Colonic mucosa (tissue), 4 donors: ENCODE data around the gene ITGB7. TPM values are rescaled to one million over a fixed set of nuclear protein-coding genes. Genes with fewer than 3 reads are reported as not detected.

Experiments used
- DNase-seq: peaks from one replicate; pipeline ENCODE4 v3.0.0-alpha.2; 2020
- H3K27ac ChIP-seq: fragments of 200-600 bp; one replicate; pipeline ENCODE4 v1.8.0; 2021
- H3K27me3 ChIP-seq: fragments of 200-600 bp; one replicate; pipeline ENCODE4 v1.8.0; 2021
- H3K36me3 ChIP-seq: fragments of 200-600 bp; one replicate; pipeline ENCODE4 v1.8.0; 2021
- H3K4me1 ChIP-seq: fragments of 200-600 bp; one replicate; pipeline ENCODE4 v1.8.0; 2021; ENCODE audit warnings: mild to moderate bottlenecking
- H3K4me3 ChIP-seq: fragments of 200-600 bp; one replicate; pipeline ENCODE4 v1.8.0; 2021
- H3K9ac ChIP-seq, 2 donors: one replicate each; pipeline ENCODE4 v1.7.0; 2013; ENCODE audit warnings: control low read depth in 2 of 2, low read depth in 2 of 2, low read length in 2 of 2
- H3K9me3 ChIP-seq: fragments of 200-600 bp; one replicate; pipeline ENCODE4 v1.8.0; 2021
- intact Hi-C: fragments of 100-400 bp; cut with DNase I; formaldehyde crosslinking; loops from one replicate; pipeline ENCODE4 v1.14.1; 2022
- total RNA-seq, 2 donors: library from RNA; stranded (reverse); fragmentation: NEBNext Ultra II Directional in 1 of 2; extraction: Animal tissue kit (Norgen Biotek cat#: 25700) in 1 of 2; gene quantifications; one replicate each; pipeline ENCODE4 v1.2.1, GENCODE V29; 2021
- TF ChIP-seq, protein P1 (sequence below): fragments of 200-600 bp; IDR thresholded peaks from one replicate; pipeline ENCODE4 v1.8.0; 2022; ENCODE audit warnings: antibody characterized with exemption, mild to moderate bottlenecking
- donor health status: healthy.
- donor health status: DM: no; HTN: no; CAD: no.
- donor health status: DM: no; HTN: no; CAD: no.

Gene ITGB7
- total RNA-seq, 2 donors from 2014 or later, result 5.3 to 8.8 TPM

DNA sequence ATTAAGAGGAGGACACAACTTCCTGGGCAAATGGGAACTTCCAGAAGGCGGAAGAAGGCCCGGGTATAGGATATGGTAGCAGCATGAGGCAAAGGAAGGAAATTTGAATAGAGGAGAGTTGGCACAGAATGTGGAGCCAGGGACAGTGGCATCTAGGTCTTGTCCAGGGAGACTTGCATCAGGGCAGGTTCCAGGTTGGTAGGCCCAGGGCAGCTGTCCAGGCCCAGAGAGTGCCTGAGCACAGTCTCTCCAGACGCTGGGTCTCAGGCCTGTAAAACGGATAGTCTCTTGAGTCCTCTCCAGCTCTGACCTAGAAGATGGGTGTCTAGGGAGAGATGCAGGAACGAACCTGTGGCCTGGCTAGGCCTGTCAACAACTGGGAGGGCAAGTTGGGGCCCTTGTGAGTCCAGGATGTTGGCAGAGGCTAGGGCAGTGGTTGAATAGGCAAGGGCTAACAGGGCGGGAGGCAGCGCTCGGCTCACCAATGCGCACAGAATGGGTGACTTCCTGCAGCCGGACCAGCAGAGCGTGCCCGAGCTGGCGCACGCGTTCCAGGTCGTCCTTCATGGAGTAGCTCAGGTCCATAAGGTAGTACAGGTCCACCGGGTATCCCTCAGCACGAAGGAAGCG lies 9.9 kb downstream of the ITGB7 start:
- no peaks in the 10 kb centered on the region for H3K36me3 ChIP-seq
- no peak overlapping the region for H3K9ac ChIP-seq
- H3K4me3 ChIP-seq, result no peak overlapping the region
- peaks cover 15% of the 10 kb centered on the region for H3K4me1 ChIP-seq
- intact Hi-C loops, result loop anchor here (2.0 to 5.0 kb wide), 2 partner anchors 38 to 130 kb away; no protein-coding TSS in a partner anchor
- TF ChIP-seq, protein P1, sequence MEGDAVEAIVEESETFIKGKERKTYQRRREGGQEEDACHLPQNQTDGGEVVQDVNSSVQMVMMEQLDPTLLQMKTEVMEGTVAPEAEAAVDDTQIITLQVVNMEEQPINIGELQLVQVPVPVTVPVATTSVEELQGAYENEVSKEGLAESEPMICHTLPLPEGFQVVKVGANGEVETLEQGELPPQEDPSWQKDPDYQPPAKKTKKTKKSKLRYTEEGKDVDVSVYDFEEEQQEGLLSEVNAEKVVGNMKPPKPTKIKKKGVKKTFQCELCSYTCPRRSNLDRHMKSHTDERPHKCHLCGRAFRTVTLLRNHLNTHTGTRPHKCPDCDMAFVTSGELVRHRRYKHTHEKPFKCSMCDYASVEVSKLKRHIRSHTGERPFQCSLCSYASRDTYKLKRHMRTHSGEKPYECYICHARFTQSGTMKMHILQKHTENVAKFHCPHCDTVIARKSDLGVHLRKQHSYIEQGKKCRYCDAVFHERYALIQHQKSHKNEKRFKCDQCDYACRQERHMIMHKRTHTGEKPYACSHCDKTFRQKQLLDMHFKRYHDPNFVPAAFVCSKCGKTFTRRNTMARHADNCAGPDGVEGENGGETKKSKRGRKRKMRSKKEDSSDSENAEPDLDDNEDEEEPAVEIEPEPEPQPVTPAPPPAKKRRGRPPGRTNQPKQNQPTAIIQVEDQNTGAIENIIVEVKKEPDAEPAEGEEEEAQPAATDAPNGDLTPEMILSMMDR, result no peak
- H3K9me3 ChIP-seq, result no peaks in the 10 kb centered on the region
- no peaks in the 10 kb centered on the region for H3K27me3 ChIP-seq
- H3K27ac ChIP-seq, result no peak overlapping the region
- no peak for DNase-seq

DNA sequence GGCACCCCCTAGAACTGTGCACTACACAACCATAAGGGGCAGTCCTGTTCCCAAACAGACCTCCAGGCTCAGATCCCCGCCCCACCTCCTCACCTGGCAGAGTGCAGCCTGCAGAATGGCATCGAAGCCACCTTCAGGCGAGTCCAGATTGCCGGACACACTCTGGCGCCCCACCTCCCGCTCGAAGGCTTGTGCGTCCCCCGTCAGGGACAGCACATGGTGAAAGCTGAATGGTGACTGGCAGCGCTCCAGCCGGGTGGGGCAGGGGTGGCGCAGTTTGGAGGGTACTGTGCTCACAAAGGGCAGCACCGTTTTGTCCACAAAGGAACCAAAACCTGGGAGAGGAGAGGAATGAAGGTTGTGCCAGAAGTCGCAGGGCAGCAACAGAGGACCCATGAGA lies 10.6 kb downstream of the ITGB7 start:
- no peaks in the 10 kb centered on the region for H3K36me3 ChIP-seq
- intact Hi-C loops, result loop anchor here (2.0 to 5.0 kb wide), 2 partner anchors 38 to 129 kb away; no protein-coding TSS in a partner anchor
- H3K27ac ChIP-seq, result no peak overlapping the region
- TF ChIP-seq, protein P1, result no peak
- DNase-seq, result no peak
- H3K9me3 ChIP-seq, result no peaks in the 10 kb centered on the region
- H3K9ac ChIP-seq, result no peak overlapping the region
- no peak overlapping the region for H3K4me3 ChIP-seq
- no peaks in the 10 kb centered on the region for H3K27me3 ChIP-seq
- H3K4me1 ChIP-seq, result peaks cover 12% of the 10 kb centered on the region

DNA sequence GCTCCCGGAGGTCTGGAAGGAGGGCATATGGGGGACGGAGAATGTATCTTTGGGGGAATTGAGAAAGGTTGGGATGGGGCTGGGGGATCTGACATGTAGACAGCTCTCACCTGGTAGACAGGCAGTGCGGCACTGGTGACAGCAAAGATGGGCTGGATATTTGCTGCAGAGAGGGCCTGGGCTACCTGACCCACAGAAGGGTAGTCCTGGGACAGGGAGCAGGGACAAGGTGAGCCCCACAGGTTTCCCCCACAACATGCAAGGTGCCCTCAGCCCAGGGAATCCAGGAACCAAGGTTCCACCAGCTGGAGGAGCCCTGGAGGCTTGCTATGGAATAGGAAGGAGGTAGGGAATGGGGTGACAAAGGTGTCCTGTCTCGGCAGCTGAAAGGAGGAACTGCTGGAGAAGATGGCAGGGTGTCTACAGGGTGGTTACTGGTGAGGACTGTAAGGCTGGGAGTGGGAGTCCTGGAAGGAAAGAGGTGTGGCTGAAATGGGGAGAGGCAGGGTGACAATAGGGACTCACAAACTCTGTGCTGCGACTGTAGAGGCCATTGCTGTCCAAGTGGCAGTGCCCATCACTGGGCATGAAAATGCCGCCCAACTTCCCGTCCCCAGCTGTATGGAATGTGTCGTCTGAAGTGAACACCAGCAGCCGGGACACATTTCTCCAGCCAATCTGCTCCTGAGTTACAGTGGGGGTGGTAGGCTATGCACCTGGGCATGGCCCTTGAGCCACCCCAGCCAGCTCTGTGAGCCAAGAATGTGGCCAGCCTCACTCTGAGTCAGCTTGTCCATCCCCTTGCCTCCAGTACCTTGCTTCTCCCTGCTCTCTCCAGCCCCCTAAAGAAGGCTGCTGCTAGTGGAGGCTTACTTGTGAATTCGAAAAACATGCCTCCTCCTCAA lies 11.3 kb downstream of the ITGB7 start:
- Histone ChIP-seq H3K36me3 (no peaks in the 10 kb centered on the region), H3K4me3 (no peak overlapping the region), H3K27me3 (no peaks in the 10 kb centered on the region), H3K27ac (no peak overlapping the region), H3K4me1 (peaks cover 11% of the 10 kb centered on the region), H3K9ac (no peak overlapping the region), H3K9me3 (no peaks in the 10 kb centered on the region)
- TF ChIP-seq, protein P1, result no peak
- intact Hi-C loops, result loop anchor here (2.0 to 5.0 kb wide), 2 partner anchors 37 to 128 kb away; no protein-coding TSS in a partner anchor
- DNase-seq, result no peak

DNA sequence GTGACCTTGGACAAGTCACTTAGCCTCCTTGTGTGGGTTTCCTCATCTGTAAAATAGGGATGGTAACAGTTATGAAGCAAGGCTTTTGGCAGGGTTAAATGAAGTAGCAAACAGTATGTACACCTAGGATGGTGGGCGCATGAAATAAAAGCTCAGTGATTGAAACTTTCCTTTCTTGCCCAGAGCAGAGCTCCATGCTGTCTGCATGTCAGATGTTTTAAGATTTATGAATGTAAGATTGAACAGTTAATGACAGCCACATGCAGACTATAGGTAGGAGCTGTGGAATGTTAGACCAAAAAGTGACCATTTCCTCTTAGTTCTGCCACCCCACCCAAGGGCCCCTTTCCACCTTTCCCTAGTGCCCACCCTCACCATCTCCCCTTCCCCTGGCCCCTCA lies 12.1 kb downstream of the ITGB7 start:
- Histone ChIP-seq H3K9me3 (no peaks in the 10 kb centered on the region), H3K4me3 (no peak overlapping the region), H3K27me3 (no peaks in the 10 kb centered on the region), H3K4me1 (peaks cover 11% of the 10 kb centered on the region), H3K36me3 (no peaks in the 10 kb centered on the region), H3K9ac (no peak overlapping the region), H3K27ac (no peak overlapping the region)
- TF ChIP-seq, protein P1, result no peak
- no peak for DNase-seq
- intact Hi-C loops, result loop anchor here (5.0 kb wide), 1 partner anchor 128 kb away; no protein-coding TSS in a partner anchor

DNA sequence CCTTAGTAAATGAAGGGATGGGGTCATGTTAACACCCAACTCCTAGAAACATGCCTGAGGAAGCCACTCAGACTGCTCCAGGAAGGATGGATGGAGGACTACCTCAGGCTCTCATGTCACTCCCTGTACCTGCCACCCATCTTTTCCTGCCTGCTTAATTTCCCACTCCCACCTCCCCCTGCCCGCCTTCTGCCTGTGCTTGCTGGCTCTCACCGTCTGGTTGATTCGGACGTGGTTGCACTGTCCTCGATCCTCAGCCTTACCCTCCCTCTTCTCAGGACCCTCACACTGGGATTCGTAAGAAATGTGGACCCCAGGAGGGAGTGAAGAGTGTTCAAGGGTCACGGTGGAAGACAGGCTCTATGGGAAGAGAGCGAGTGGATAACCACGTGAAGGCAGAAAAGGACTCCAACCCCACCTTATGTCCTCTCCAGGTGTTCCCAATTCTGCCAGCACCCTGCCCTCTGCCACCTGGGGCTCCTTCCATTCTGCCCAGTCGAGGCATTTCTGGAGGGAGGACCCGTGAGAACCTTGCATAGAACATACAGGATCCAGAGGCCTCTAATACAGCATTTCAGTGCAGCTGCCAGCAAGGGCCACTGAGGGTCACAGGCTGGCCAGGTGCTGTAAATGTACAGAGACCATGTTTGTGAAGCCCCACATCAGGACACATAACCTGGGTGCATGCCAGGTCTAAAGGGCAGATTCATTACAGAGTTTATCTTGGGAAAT lies 12.9 kb downstream of the ITGB7 start:
- DNase-seq, result no peak
- Histone ChIP-seq H3K27ac (no peak overlapping the region), H3K9me3 (no peaks in the 10 kb centered on the region), H3K4me1 (peaks cover 11% of the 10 kb centered on the region), H3K27me3 (no peaks in the 10 kb centered on the region), H3K4me3 (no peak overlapping the region), H3K9ac (no peak overlapping the region), H3K36me3 (no peaks in the 10 kb centered on the region)
- intact Hi-C loops, result no loop called here
- TF ChIP-seq, protein P1, result no peak
